Endothelial cell of umbilical vein (primary cell): Measurements from ENCODE around the gene C1orf216. TPM values are rescaled to one million over a fixed set of nuclear protein-coding genes. Genes with fewer than 3 reads are reported as not detected.

Experiments used
- BruUV-seq: library from RNA; stranded (reverse); fragments of 400-500 nt; replicated peaks from 2 replicates; lab custom pipeline; 2021; lab: Mats Ljungman, UMichigan
- CTCF ChIA-PET: fragments of 300-600, 350-600 bp; sonication (Branson Sonifier 250); formaldehyde crosslinking; loops from one replicate; lab custom pipeline; 2021; ENCODE audit warnings: antibody characterized with exemption, inconsistent platforms; lab: Charles Lee
- POLR2A ChIA-PET: fragments of 300-600, 350-600 bp; sonication (Branson Sonifier 250); formaldehyde crosslinking; loops from one replicate; lab custom pipeline; 2021; ENCODE audit warnings: antibody characterized with exemption, inconsistent platforms; lab: Charles Lee
- DNase-seq: peaks from one replicate; pipeline ENCODE4 v3.0.0-alpha.2; 2011; ENCODE audit warnings: low read depth, low spot score
- FAIRE-seq: peaks from 2 replicates; lab custom pipeline; 2011; peaks lifted over from hg19 to GRCh38; lab: Jason Lieb, UNC
- H2AFZ ChIP-seq: 2 replicates; pipeline ENCODE4 v1.6.0; 2012; ENCODE audit warnings: low read depth, low read length, control low read depth, inconsistent platforms
- H3K27ac ChIP-seq: 2 replicates; pipeline ENCODE4 v1.5.1; 2011; ENCODE audit warnings: low read depth, mild to moderate bottlenecking, control low read depth, low read length, moderate library complexity; ENCODE audit not compliant: insufficient read depth
- H3K27me3 ChIP-seq, 2 experiments: 2 replicates each; pipeline versions ENCODE4 v1.6.0 to v1.6.1; 2011; ENCODE audit warnings: low read length in 2 of 2, mixed read lengths in 1 of 2; ENCODE audit not compliant: control insufficient read depth in 2 of 2, insufficient read depth in 2 of 2
- H3K36me3 ChIP-seq, 2 experiments: 2 replicates in 1 of 2; 3 replicates in 1 of 2; pipeline ENCODE4 v1.5.1; 2011; ENCODE audit warnings: low read length in 2 of 2, mild to moderate bottlenecking in 1 of 2, moderate library complexity in 1 of 2; ENCODE audit not compliant: control insufficient read depth in 2 of 2, insufficient read depth in 2 of 2; ENCODE audit errors: extremely low read depth in 1 of 2
- H3K4me1 ChIP-seq: 3 replicates; pipeline ENCODE4 v1.5.1; 2011; ENCODE audit warnings: mild to moderate bottlenecking, low read length; ENCODE audit not compliant: control insufficient read depth, insufficient read depth; ENCODE audit errors: extremely low read depth
- H3K4me2 ChIP-seq: 2 replicates; pipeline ENCODE4 v1.6.1; 2011; ENCODE audit warnings: low read length, control low read depth, mixed read lengths; ENCODE audit not compliant: insufficient read depth
- H3K4me3 ChIP-seq, 3 experiments: fragments of 200-600 bp in 1 of 3; sonication (generic), shearing (Covaris generic) in 1 of 3; replicated peaks in 1 of 3; 2 replicates each; pipeline ENCODE4 v1.5.1; 2011 to 2016; ENCODE audit warnings: control low read depth in 3 of 3, low read length in 3 of 3, mild to moderate bottlenecking in 2 of 3, inconsistent platforms in 1 of 3, low read depth in 1 of 3, moderate library complexity in 1 of 3; ENCODE audit not compliant: insufficient read depth in 1 of 3
- H3K79me2 ChIP-seq: 2 replicates; pipeline ENCODE4 v1.6.0; 2012; ENCODE audit warnings: low read length, inconsistent platforms; ENCODE audit not compliant: control insufficient read depth, insufficient read depth
- H3K9ac ChIP-seq: replicated peaks from 2 replicates; pipeline ENCODE3; 2011; ENCODE audit warnings: low read length, control low read depth; ENCODE audit not compliant: insufficient read depth; ENCODE audit errors: extremely low read depth
- H3K9me1 ChIP-seq: replicated peaks from 3 replicates; pipeline ENCODE4 v1.6.0; 2011; ENCODE audit warnings: mild to moderate bottlenecking, low read length; ENCODE audit not compliant: control insufficient read depth, insufficient read depth; ENCODE audit errors: extremely low read depth
- H3K9me3 ChIP-seq: replicated peaks from 2 replicates; pipeline ENCODE4 v1.5.1; 2012; ENCODE audit warnings: low read length, inconsistent platforms; ENCODE audit not compliant: control insufficient read depth, insufficient read depth
- H4K20me1 ChIP-seq: replicated peaks from 2 replicates; pipeline ENCODE3; 2011; ENCODE audit warnings: mild to moderate bottlenecking, low read length; ENCODE audit not compliant: control insufficient read depth, insufficient read depth; ENCODE audit errors: extremely low read depth
- CTCF ChIP-seq, 2 donors: IDR thresholded peaks; 1 replicate in 1 of 2; 2 replicates in 1 of 2; pipeline ENCODE4 v1.5.1; 2011; ENCODE audit warnings: low read length in 2 of 2, mild to moderate bottlenecking in 2 of 2, moderate library complexity in 2 of 2, control low read depth in 1 of 2, inconsistent platforms in 1 of 2, low read depth in 1 of 2; ENCODE audit not compliant: insufficient read depth in 1 of 2; ENCODE audit errors: extremely low read depth in 1 of 2
- EZH2 ChIP-seq: IDR thresholded peaks from 2 replicates; pipeline ENCODE4 v1.6.1; 2012; ENCODE audit warnings: borderline replicate concordance, low read depth, mild to moderate bottlenecking, moderate library complexity, low read length, inconsistent platforms; ENCODE audit not compliant: severe bottlenecking
- FOS ChIP-seq: IDR thresholded peaks from 2 replicates; pipeline ENCODE4 v1.6.1; 2011; ENCODE audit warnings: mild to moderate bottlenecking, low read length, moderate library complexity, borderline replicate concordance; ENCODE audit not compliant: insufficient read depth
- GATA2 ChIP-seq: IDR thresholded peaks from 2 replicates; pipeline ENCODE4 v1.7.0; 2011; ENCODE audit warnings: low read depth, mild to moderate bottlenecking, moderate library complexity, mixed read lengths, low read length; ENCODE audit not compliant: insufficient read length, insufficient read depth
- MYC ChIP-seq: IDR thresholded peaks from one replicate; pipeline ENCODE4 v1.6.1; 2011; ENCODE audit warnings: mild to moderate bottlenecking, low read depth, low read length
- POLR2AphosphoS5 ChIP-seq: IDR thresholded peaks from 2 replicates; pipeline ENCODE4 v1.6.1; 2012; ENCODE audit warnings: low read depth, mild to moderate bottlenecking, control low read depth, low read length, moderate library complexity; ENCODE audit not compliant: insufficient read depth
- dilution Hi-C: fragments of 300-500 bp; cut with MboI; formaldehyde crosslinking; loops from one replicate; pipeline ENCODE4 v1.15.0; 2019; ENCODE audit warnings: low sequenced_read_pairs; ENCODE audit not compliant: extremely low pct_ligation_motif_present
- intact Hi-C: fragments of 100-400 bp; cut with micrococcal nuclease; formaldehyde crosslinking; loops from one replicate; pipeline ENCODE4 v1.10.0; 2022
- polyA plus RNA-seq, 4 experiments: library from polyadenylated mRNA; depleted of rRNA in 3 of 4; stranded (reverse) in 3 of 4; unstranded in 1 of 4; fragments of >200 nt; gene quantifications; 2 replicates each; pipeline versions ENCODE4 v1.2.1 to v1.2.3, GENCODE V29; 2011 to 2012; ENCODE audit warnings: missing spikeins in 1 of 4
- total RNA-seq: library from RNA; stranded (reverse); gene quantifications from 2 replicates; pipeline ENCODE4 v1.2.3, GENCODE V29; 2021
- TF ChIP-seq, protein P1 (sequence below): IDR thresholded peaks from 2 replicates; pipeline ENCODE4 v1.6.1; 2011; ENCODE audit not compliant: insufficient read depth, insufficient read length

C1orf216 gene
- total and polyA plus RNA-seq, 2 donors (not counting 3 experiments of a cell fraction or from before 2014, with no cell fraction given), result 13.3 to 15.3 TPM

DNA sequence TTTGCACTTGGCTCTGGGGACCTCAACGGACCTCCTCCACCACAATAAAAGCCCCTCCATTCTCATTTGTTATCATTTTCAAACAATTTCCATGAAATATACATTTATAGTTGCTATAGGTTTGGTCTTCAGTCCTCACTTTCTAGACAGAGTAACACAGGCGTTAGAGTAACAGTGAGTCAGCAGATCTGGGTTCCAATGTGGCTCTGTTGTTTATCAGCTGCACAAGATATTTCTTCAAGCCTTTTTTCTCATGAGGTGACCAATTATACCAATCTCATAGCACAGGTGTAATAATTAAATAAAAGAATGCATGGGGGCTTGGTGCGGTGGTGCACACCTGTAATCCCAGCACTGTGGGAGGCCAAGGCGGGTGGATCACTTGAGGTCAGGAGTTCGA, 44.6 kb downstream of the C1orf216 start:
- no peaks in the 10 kb centered on the region for H4K20me1 ChIP-seq
- ChIA-PET POLR2A (no interaction called here), CTCF (no interaction called here)
- H3K27me3 ChIP-seq, result peaks cover 6 to 20% of the 10 kb centered on the region in 2 experiments
- no peaks in the 10 kb centered on the region for H3K36me3 ChIP-seq
- FAIRE-seq (no peak), DNase-seq (no peak)
- no peaks in the 10 kb centered on the region for H3K9me3 ChIP-seq
- BruUV-seq, result no TSS peak
- no peak for TF ChIP-seq POLR2AphosphoS5
- TF ChIP-seq MYC, result no peak
- no peak for TF ChIP-seq EZH2
- no peak for TF ChIP-seq GATA2
- no peak for TF ChIP-seq CTCF (IDR thresholded peaks at IDR 0.05; ENCODE audit: extremely low read depth in 1 of 2, insufficient read depth in 1 of 2, low read depth in 1 of 2, low read length in 2 of 2)
- no peak for TF ChIP-seq FOS
- TF ChIP-seq, protein P1, sequence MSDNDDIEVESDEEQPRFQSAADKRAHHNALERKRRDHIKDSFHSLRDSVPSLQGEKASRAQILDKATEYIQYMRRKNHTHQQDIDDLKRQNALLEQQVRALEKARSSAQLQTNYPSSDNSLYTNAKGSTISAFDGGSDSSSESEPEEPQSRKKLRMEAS, result no peak
- H3K9ac ChIP-seq, result no peak overlapping the region
- no peaks in the 10 kb centered on the region for H3K4me1 ChIP-seq
- no peak overlapping the region for H3K4me2 ChIP-seq
- dilution Hi-C loops (no loop called here), intact Hi-C loops (no loop called here)
- H3K4me3 ChIP-seq, result no peak overlapping the region
- H3K27ac ChIP-seq, result no peak overlapping the region
- H3K9me1 ChIP-seq, result no peaks in the 10 kb centered on the region
- no peak overlapping the region for H2AFZ ChIP-seq
- no peaks in the 10 kb centered on the region for H3K79me2 ChIP-seq
